GM21825 (cell line): ENCODE results near the gene UBR1.
"Not testable (repeated sequence)": the region's sequence is repeated elsewhere in the genome, so short reads cannot be mapped to it uniquely, and the experiment has no call there.

Experiments
- ATAC-seq: cut with Tn5 transposase; IDR thresholded peaks from one replicate; pipeline ENCODE4 v1.9.1; 2021; ENCODE audit warnings: mild to moderate bottlenecking, moderate library complexity; ENCODE audit not compliant: unreplicated experiment

UBR1 gene

DNA sequence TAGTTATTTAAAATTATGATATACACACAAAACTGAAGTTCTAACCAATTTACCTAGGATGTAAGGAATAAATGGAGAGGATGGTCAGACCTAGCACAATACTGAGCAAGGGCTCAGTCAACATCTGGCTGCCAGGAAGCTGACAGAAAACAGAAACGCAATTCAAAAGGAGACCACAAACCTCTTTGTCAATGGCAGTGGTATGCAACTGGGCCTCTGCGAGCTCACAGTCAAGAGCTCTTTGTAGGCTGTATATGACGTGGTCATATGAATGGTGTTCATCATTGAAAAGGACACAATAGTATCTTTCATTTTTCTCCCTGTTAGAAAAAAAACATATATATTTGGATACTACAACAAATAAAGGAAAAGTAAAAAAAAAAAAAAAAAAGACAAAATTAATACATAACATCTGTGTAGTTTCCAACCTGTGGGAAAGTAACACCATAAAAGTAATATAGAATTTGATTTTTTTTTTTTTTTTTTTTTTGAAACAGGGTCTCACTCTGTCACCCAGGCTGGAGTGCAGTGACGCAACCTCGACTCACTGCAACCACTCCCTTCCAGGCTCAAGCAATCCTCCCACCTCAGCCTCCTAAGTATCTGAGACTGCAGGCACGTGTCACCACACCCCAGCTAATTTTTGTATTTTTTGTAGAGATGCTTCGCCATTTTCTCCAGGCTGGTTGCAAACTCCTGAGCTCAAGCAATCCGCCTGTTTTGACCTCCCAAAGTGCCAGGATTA is 37.9 kb downstream of the UBR1 start:
- ATAC-seq: no peak

DNA sequence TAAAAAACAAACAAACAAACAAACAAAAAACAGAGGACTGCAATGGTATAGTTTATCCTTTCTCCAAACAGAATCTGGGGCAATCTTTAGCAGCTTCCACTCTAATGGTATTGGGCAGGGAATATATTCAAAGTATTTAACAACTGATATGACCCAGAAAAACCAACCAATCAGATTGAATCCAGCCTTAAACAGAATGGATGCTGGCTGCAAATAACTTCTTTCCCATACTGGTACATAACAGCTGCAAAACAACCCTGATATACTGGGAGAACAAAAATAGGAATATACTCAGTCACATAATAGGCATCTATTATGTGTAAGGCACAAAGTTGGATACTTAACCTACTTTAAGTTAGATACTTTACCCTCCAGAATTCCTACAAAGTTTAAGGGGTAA is 49.1 kb downstream of the UBR1 start:
- no peak for ATAC-seq

DNA sequence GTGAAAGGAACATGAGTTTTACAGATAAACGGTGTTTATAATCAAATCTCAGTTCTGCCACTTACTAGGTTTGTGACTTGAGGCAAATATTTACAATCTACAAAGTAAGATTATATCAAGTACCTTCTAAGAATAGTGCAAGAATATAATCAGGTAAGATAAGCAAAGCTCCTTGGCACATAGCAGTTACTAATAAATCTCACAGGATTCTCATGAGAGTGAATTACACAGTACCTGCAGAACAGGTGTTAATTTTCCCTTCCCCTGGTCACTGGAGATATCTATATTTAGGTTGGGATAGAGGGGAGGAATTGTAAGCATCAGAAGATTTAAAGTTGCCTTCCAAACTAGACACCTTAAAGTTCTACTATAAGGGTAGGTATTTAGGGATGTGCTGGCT is 53.0 kb downstream of the UBR1 start:
- no peak for ATAC-seq

DNA sequence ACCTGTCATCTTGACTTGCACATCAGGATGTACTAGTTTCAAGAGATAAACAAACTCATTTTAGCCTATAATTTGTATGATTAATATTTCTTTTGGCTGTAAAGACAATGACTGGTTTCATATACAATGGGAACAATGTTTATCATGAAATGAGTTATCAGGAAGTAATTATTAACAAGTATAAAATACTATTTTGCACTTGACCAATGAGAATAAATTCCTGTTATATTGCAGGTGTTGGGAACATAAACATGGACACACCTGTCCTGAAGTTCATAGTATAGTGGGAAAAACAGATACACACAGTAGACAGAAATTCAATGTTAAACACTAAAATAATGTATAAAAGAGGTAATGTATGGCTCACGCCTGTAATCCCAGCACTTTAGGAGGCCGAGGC is 56.9 kb downstream of the UBR1 start:
- ATAC-seq: no peak

DNA sequence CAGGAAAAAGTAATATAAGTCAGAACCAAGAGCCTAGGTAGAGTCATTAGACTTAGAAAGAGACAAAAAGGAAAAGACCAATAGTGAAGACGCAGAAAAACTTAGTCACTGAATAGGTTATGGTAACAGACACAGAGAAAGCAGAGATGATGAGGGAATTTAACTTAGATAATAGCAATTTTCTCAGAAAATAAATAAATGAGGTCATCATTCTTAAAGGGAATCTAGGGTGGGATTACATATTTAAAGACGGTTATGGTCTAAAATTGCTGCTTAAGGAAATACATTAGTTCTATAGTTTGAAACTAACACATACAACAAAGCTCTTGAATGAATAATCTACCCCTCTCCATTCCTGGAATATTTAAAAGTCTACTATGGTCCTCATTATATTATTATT is 59.4 kb downstream of the UBR1 start:
- ATAC-seq: no peak

DNA sequence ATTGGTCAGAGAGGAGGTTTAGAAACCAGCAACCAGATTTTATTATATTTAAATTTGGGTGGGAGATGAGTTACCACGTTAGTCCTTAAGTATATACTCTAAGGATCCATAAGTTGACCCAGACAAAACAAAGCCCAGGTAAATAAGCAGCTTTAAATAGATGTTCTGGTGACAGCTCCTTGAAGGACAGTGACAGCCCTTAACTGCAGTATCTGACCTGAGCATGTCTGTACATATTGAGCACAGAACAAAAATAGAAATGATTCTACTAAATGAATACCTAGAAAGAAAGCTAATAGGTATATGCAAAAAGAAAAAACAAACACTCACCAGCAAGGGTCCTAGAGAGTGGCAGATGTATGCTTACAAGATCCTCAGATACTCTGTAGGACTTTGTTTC is 63.0 kb downstream of the UBR1 start:
- ATAC-seq: no peak

DNA sequence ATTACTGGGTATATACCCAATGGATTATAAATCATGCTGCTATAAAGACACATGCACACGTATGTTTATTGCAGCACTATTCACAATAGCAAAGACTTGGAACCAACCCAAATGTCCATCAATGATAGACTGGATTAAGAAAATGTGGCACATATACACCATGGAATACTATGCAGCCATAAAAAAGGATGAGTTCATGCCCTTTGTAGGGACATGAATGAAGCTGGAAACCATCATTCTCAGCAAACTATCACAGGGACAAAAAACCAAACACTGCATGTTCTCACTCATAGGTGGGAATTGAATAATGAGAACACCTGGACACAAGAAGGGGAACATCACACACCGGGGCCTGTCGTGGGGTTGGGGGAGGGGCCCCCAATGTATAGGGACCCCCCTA is 64.8 kb downstream of the UBR1 start:
- ATAC-seq: not testable (repeated sequence)

DNA sequence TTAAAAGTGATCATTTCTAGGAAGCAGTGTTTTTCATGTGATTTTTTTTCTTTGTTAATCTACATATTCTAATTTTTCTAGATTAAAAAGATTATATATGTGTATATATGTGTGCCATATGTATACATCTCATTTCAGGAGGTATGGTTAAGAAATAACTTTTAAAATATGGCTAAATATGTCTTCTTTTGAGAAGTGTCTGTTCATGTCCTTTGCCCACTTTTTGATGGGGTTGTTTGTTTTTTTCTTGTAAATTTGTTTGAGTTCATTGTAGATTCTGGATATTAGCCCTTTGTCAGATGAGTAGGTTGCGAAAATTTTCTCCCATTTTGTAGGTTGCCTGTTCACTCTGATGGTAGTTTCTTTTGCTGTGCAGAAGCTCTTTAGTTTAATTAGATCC is 70.6 kb downstream of the UBR1 start:
- not testable (repeated sequence) for ATAC-seq

DNA sequence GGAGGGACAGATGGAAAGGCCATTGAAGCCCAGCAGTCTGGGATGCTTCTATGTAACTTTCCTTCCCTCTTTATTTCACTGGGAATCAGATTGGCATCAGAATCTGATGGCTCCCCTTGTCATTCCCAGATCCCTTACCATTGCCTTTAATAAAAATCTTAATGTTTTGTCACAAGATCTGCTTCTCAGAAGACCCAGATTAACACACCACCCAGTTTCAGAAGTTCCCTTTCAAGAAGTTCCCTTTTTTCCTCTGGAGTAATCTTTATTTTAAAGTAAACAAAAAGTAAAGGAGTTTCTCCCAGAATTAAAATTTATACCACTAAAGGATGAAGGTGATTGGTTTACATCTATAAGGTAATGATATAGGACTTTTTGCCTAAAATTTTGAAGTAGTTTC is 76.4 kb downstream of the UBR1 start:
- no peak for ATAC-seq

DNA sequence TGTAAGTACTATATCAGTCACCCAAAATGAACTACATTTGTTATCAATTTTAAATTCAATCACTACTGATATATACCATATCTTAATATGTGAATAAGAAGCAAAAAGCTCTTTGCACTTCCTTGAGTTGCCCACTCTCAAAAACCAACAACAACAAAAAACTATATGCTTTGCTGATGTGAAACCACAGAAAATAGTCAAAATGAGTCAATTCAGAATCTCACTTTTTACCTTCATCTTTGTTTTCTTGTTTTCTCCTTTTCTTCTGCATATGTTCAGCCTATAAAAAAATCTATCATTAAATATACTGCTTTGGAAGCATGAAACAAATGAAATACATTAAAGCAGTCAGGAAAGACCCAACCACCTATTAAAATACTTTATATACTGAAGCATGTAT is 80.7 kb downstream of the UBR1 start:
- no peak for ATAC-seq

DNA sequence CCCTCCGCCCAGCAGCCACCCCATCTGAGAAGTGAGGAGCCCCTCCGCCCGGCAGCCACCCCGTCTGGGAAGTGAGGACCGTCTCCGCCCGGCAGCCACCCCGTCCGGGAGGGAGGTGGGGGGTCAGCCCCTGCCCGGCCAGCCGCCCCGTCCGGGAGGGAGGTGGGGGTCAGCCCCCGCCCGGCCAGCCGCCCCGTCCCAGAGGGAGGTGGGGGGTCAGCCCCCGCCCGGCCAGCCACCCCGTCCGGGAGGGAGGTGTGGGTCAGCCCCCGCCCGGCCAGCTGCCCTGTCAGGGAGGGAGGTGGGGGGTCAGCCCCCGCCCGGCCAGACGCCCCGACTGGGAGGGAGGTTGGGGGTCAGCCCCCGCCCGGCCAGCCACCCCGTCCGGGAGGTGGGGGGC is 91.2 kb downstream of the UBR1 start:
- not testable (repeated sequence) for ATAC-seq

DNA sequence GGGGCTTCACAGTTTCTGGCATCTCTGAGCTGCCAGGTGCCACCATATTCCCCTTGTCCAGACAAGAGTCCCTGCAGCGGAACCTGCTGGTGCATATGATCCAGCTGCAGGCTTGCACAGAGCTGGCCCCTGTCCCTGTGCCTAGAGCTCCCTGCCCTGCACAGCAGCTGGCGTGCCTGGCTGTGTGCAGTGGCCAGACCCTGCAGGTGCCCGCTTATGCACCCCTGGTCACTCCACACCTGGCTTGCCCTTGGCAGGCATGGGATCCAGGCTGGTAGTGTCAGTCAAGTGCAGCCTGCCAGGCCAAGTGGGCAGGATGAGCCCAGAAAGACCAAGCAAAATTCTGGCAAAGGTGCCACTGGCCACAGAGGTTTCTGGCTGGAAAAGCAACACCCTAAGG is 96.6 kb downstream of the UBR1 start:
- ATAC-seq: no peak

DNA sequence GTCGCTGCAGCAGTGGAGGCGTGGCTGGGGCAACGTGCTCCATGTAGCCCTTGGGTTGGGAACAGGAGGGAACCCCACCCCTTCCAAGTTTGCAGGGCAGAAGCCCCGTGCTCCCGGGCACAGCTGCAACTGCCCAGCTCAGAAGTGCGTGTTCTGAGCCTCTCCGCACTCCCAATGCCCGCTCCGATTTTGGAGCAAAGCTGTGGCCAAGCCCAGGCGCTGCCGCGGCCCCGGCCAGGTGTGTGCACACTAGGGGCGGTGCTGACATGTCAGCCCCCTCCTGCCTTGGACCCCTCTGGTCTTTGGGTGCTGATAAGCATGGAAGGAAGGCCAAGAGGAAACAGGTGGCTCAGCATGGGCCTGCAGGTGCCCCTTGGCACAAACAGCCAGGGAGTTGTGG is 97.7 kb downstream of the UBR1 start:
- ATAC-seq: no peak

DNA sequence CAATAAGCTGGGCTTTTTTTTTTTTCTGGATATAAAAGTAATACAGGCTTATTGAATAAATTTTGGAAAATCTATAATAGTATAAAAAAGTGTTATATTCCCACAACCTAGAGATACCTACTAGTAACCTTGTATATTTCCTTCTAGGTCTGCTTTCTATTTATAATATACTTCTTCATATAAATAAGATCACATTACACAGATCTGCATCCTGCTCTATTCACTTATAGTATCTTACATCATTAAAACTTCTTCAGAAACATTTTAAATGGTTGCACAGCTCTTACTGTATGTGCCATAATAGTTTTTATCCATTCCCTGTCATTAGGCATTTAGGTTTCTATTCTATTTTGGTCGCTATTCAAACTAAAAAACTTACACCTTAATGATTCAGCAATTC is 98.3 kb downstream of the UBR1 start:
- no peak for ATAC-seq

DNA sequence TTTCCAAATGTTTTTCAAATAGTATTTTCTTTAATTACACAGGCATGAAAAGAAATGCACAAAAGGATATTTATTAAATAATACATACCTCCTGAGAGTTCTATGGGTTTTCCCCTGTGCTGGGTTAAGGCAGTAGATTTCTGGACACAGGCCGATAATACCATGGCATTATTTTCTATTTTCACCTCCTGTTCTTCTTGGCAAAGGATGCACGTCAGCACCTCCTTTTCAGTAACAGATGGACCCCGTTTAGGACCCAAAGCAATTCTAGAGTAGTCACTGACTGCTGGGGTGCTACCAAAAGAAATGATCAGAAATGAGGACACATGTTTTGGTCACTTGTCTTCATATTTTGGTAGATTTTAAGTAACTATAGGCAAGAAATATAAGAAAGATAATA is 98.8 kb downstream of the UBR1 start:
- ATAC-seq: no peak

DNA sequence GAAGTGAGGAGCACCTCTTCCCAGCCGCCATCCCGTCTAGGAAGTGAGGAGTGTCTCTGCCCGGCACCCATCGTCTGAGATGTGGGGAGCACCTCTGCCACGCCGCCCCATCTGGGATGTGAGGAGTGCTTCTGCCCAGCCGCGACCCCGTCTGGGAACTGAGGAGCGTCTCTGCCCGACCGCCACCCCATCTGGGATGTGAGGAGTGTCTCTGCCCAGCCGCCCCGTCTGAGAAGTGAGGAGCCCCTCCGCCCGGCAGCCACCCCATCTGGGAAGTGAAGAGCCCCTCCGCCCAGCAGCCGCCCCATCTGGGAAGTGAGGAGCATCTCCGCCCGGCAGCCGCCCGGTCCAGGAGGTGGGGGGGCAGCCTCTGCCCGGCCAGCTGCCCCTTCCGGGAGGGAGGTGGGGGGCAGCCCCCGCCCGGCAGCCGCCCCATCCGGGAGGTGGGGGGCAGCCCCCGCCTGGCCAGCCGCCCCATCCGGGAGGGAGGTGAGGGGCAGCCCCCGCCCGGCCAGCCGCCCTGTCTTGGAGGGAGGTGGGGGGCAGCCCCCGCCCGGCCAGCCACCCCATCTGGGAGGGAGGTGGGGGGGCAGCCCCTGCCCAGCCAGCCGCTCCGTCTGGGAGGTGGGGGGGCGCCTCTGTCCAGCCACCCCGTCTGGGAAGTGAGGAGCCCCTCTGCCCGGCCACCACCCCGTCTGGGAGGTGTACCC is 100.8 kb downstream of the UBR1 start:
- not testable (repeated sequence) for ATAC-seq

DNA sequence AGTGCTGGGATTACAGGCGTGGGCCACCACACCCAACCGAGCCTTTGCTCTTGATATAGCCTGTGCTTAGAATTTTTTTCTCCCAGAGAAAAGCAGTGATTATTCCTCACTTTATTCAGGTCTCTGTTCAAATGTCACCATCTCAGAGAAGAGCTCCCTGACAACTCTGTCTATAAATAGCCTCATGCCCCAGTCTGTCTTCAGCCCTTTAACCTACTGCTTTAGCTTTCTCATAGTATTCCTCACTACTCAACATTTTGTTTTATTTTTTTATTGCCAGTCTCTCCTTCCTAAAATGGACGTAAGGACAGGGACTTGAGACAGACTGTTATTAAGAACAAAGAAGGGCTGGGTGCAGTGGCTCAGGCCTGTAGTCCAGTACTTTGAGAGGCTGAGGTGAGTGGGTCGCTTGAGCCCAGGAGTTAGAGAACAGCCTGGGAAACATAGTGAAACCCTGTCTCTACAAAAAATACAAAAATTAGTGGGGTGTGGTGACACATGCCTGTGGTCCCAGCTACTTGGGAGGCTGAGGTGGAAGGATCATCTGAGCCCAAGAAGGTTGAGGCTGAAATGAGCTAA is 106.5 kb downstream of the UBR1 start:
- no peak for ATAC-seq

DNA sequence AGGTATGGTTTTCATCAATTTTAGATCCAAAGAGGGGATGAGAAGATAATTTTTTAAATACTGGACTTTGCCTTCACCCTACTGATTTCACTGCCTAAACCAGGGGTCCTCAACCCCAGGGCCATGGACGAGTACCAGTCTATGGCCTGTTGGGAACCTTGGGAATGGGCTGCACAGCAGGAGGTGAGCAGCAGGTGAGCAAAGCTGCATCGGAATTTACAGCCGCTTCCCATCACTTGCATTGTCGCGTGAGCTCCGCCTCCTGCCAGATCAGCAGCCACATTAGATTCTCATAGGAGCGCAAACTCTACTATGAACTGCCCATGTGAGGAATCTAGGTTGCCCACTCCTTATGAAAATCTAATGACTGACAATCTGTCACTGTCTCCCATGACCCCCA is 109.0 kb downstream of the UBR1 start:
- ATAC-seq: no peak

DNA sequence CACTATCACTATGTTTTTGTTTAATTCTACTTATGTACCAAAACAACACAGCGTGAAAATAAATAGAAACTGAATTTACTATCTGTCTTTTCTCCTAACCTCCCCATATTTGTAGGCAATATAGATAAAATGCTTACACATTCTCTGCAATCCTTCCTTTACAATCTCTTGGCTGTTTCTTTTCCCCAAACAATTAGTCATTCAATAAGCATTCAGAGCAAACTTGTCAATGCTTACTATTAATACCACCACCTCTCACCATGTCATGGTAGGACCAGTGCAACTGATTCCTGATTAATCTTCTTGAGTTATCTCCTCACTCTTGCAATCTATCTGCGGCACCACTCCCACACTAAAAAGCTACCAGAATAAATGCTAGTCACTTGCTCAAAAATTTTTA is 111.3 kb downstream of the UBR1 start:
- no peak for ATAC-seq

DNA sequence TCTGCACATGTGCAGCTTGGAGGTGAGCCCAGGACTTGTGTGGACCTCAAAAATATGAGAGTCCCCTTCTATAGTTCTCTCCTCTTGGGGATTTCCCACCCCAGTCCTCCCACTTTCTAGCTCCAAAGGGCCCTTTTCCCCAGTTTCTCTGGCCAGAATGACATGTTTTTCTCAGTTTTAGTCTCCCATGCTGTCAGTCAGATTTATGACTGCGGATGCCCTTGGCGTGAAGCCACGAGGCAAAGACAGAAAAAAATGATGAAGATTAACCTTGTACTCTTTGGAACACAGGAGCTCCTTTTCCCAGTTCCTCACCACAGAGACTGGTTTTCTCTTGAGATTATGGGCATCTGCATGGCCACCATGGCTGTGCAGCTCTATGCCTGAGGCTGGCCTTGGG is 113.2 kb downstream of the UBR1 start:
- ATAC-seq: no peak

DNA sequence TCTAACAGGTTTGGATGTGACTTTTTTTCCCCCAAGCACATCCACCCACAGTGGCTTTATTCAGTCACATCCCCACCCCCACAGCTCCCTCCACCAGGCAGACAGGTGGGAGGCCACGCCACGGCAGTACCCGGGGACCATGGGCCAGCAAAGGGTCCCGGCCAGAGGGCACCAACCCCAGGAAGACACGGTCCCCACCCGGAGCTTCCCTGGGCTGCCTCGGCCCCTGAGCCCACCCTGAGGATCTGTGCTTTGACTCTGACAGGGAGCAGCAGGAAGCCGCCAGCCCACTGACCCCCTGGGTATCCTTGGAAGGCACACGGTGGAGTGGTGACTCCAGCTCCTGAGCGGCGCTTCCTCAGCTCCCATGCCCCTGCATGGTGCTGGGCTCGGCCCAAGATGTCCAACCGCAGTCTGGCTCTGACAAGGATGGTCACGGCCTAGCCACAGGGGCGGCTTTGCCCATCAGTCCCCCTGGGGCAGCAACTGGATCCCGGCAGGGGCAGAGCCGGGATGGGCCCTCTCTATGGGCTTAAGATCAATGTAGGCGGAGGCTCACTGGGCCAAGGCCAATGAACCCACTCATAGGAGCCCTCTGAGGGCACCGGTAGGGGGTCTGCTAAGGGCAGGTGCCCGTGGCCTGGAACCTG is 119.0 kb downstream of the UBR1 start:
- ATAC-seq: no peak

DNA sequence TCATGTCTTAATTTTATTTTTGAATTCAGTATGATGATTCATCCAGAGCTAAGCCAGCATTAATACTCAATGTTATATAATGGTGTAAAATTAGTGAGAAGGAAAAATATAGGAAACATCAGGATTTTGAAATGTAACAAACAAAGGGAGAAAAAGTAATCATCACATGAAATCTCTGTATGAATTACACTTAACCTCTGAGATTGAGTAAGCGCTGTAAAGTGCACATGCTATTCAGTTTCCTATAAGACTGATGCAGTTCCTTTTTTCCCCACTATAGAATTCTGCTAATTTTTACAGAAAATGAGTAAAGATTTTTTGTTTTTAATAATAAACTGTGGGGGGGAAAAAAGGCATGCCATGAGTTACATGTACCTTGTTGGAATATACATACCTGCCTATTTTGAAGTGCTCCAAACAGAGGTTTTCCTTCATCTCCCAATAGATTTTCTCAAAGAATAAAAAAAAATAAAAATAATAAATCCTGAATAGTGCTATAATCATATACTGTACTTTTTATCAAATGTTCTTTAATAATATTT is 121.3 kb downstream of the UBR1 start:
- no peak for ATAC-seq
